ENCODE data around the gene RALGAPA2.

The RALGAPA2 gene

GRCh38 chr20:20401991-20402390 lies 310.5 kb downstream of the RALGAPA2 start:
- no peak for TF ChIP-seq CTCF (IDR thresholded peaks at IDR 0.05; ENCODE audit: low read depth, low read length)
- no peak for DNase-seq (ENCODE audit: extremely low read depth, low read depth)

- DNase-seq (ENCODE audit: extremely low read depth, low read depth): no peak
- TF ChIP-seq CTCF (IDR thresholded peaks at IDR 0.05; ENCODE audit: low read depth, low read length): no peak
Measured at GRCh38 chr20:20399531-20400500, 312.6 kb downstream of the RALGAPA2 start.

GRCh38 chr20:20398123-20398522 lies 314.3 kb downstream of the RALGAPA2 start:
- DNase-seq (ENCODE audit: extremely low read depth, low read depth): no peak
- TF ChIP-seq CTCF (IDR thresholded peaks at IDR 0.05; ENCODE audit: low read depth, low read length): no peak

- TF ChIP-seq CTCF (IDR thresholded peaks at IDR 0.05; ENCODE audit: low read depth, low read length): no peak
- no peak for DNase-seq (ENCODE audit: extremely low read depth, low read depth)
Measured at GRCh38 chr20:20396794-20397193, 315.6 kb downstream of the RALGAPA2 start.

- DNase-seq (ENCODE audit: extremely low read depth, low read depth): no peak
Measured at GRCh38 chr20:20395903-20396568, 316.4 kb downstream of the RALGAPA2 start.

GRCh38 chr20:20395087-20395486 lies 317.4 kb downstream of the RALGAPA2 start:
- no peak for TF ChIP-seq CTCF (IDR thresholded peaks at IDR 0.05; ENCODE audit: low read depth, low read length)
- no peak for DNase-seq (ENCODE audit: extremely low read depth, low read depth)

More at GRCh38 chr20:20395903-20396568, 316.4 kb downstream of the RALGAPA2 start:
- TF ChIP-seq CTCF (IDR thresholded peaks at IDR 0.05; ENCODE audit: low read depth, low read length): no peak
